ENCODE results near the gene ENTPD8.

GRCh38 chr9:137395666-137396010 lies 45.5 kb downstream of the ENTPD8 start:
- TF ChIP-seq, protein P1, sequence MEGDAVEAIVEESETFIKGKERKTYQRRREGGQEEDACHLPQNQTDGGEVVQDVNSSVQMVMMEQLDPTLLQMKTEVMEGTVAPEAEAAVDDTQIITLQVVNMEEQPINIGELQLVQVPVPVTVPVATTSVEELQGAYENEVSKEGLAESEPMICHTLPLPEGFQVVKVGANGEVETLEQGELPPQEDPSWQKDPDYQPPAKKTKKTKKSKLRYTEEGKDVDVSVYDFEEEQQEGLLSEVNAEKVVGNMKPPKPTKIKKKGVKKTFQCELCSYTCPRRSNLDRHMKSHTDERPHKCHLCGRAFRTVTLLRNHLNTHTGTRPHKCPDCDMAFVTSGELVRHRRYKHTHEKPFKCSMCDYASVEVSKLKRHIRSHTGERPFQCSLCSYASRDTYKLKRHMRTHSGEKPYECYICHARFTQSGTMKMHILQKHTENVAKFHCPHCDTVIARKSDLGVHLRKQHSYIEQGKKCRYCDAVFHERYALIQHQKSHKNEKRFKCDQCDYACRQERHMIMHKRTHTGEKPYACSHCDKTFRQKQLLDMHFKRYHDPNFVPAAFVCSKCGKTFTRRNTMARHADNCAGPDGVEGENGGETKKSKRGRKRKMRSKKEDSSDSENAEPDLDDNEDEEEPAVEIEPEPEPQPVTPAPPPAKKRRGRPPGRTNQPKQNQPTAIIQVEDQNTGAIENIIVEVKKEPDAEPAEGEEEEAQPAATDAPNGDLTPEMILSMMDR (IDR thresholded peaks at IDR 0.05) = no peak
- TF ChIP-seq POLR2A (IDR thresholded peaks at IDR 0.05) = no peak

All from uterus (tissue), 2 donors.